Liver (tissue), 9 donors: Measurements from ENCODE around the gene SKI. TPM values are rescaled to one million over a fixed set of nuclear protein-coding genes. Genes with fewer than 3 reads are reported as not detected.

Source experiments
- DNase-seq: peaks from one replicate; pipeline ENCODE4 v3.0.0-alpha.2; 2017; ENCODE audit warnings: low spot score
- H3K27ac ChIP-seq, 2 donors: one replicate each; pipeline ENCODE4 v1.7.0; 2013; ENCODE audit warnings: inconsistent platforms in 2 of 2, low read length in 2 of 2, control low read depth in 1 of 2, low read depth in 1 of 2, mild to moderate bottlenecking in 1 of 2
- H3K27me3 ChIP-seq, 4 donors: one replicate each; pipeline versions ENCODE4 v1.6.1 to v1.7.0; 2013; ENCODE audit warnings: low read length in 3 of 4, inconsistent platforms in 1 of 4, mild to moderate bottlenecking in 1 of 4, moderate library complexity in 1 of 4; ENCODE audit not compliant: control insufficient read depth in 4 of 4, insufficient read depth in 4 of 4
- H3K36me3 ChIP-seq, 4 donors: one replicate each; pipeline versions ENCODE4 v1.6.1 to v1.7.0; 2013; ENCODE audit warnings: low read length in 3 of 4, mild to moderate bottlenecking in 3 of 4, low read depth in 1 of 4, moderate library complexity in 1 of 4; ENCODE audit not compliant: control insufficient read depth in 4 of 4, insufficient read depth in 3 of 4
- H3K4me1 ChIP-seq, 4 donors: one replicate each; pipeline versions ENCODE4 v1.6.1 to v1.7.0; 2013; ENCODE audit warnings: low read length in 3 of 4, mild to moderate bottlenecking in 3 of 4, moderate library complexity in 1 of 4; ENCODE audit not compliant: control insufficient read depth in 4 of 4, insufficient read depth in 4 of 4
- H3K4me3 ChIP-seq, 3 donors: one replicate each; pipeline versions ENCODE4 v1.6.1 to v1.7.0; 2013; ENCODE audit warnings: low read length in 3 of 3, control low read depth in 1 of 3, low read depth in 1 of 3, mild to moderate bottlenecking in 1 of 3
- H3K9ac ChIP-seq, 2 donors: one replicate each; pipeline ENCODE4 v1.7.0; 2013; ENCODE audit warnings: low read length in 2 of 2, mild to moderate bottlenecking in 2 of 2, moderate library complexity in 2 of 2, control low read depth in 1 of 2, low read depth in 1 of 2
- H3K9me3 ChIP-seq, 4 donors: one replicate each; pipeline versions ENCODE4 v1.6.1 to v1.7.0; 2013; ENCODE audit warnings: low read length in 3 of 4; ENCODE audit not compliant: control insufficient read depth in 4 of 4
- ATF3 ChIP-seq: IDR thresholded peaks from 2 replicates; pipeline ENCODE4 v1.6.1; 2016; ENCODE audit warnings: antibody characterized with exemption
- EGR1 ChIP-seq, 2 donors: IDR thresholded peaks; 2 replicates each; pipeline ENCODE4 v1.6.1; 2016 to 2018; ENCODE audit warnings: antibody characterized with exemption in 2 of 2, low read depth in 2 of 2
- FOXA1 ChIP-seq: IDR thresholded peaks from 2 replicates; pipeline ENCODE4 v1.6.1; 2016; ENCODE audit warnings: antibody characterized with exemption
- FOXA2 ChIP-seq: IDR thresholded peaks from 2 replicates; pipeline ENCODE4 v1.6.1; 2016; ENCODE audit warnings: antibody characterized with exemption
- GABPA ChIP-seq, 2 donors: IDR thresholded peaks in 1 of 2; conservative IDR thresholded peaks in 1 of 2; 2 replicates each; pipeline ENCODE4 v1.6.1; 2016; ENCODE audit warnings: antibody characterized with exemption in 2 of 2, mild to moderate bottlenecking in 1 of 2, moderate library complexity in 1 of 2
- HNF4A ChIP-seq, 2 donors: conservative IDR thresholded peaks; 2 replicates each; pipeline ENCODE4 v1.6.1; 2016; ENCODE audit warnings: antibody characterized with exemption in 2 of 2, mild to moderate bottlenecking in 2 of 2
- HNF4G ChIP-seq: IDR thresholded peaks from 2 replicates; pipeline ENCODE4 v1.6.1; 2016; ENCODE audit warnings: antibody characterized with exemption
- JUND ChIP-seq, 2 donors: IDR thresholded peaks; 2 replicates each; pipeline ENCODE4 v1.6.1; 2016; ENCODE audit warnings: antibody characterized with exemption in 2 of 2
- NR2F2 ChIP-seq: IDR thresholded peaks from 2 replicates; pipeline ENCODE4 v1.6.1; 2016; ENCODE audit warnings: antibody characterized with exemption
- RAD21 ChIP-seq, 2 donors: IDR thresholded peaks; 2 replicates each; pipeline ENCODE4 v1.6.1; 2016; ENCODE audit warnings: antibody characterized with exemption in 2 of 2, mild to moderate bottlenecking in 2 of 2
- RXRA ChIP-seq, 2 donors: IDR thresholded peaks; 2 replicates each; pipeline ENCODE4 v1.6.1; 2017 to 2018; ENCODE audit warnings: antibody characterized with exemption in 2 of 2, mild to moderate bottlenecking in 1 of 2
- SP1 ChIP-seq: IDR thresholded peaks from 2 replicates; pipeline ENCODE4 v1.6.1; 2018; ENCODE audit warnings: antibody characterized with exemption, mild to moderate bottlenecking
- TAF1 ChIP-seq: conservative IDR thresholded peaks from 2 replicates; pipeline ENCODE4 v1.6.1; 2016; ENCODE audit warnings: antibody characterized with exemption, mild to moderate bottlenecking
- YY1 ChIP-seq: IDR thresholded peaks from 2 replicates; pipeline ENCODE4 v1.6.1; 2016; ENCODE audit warnings: antibody characterized with exemption, mild to moderate bottlenecking
- ZBTB33 ChIP-seq: IDR thresholded peaks from 2 replicates; pipeline ENCODE4 v1.6.1; 2016; ENCODE audit warnings: antibody characterized with exemption
- WGBS: extraction: QIAGEN DNeasy Blood & Tissue Kit; methylation state at CpG from one replicate; pipeline ENCODE4 v1.1.7; 2013; 5-methylcytosine and 5-hydroxymethylcytosine counted together
- polyA plus RNA-seq, 2 donors: library from polyadenylated mRNA; stranded (reverse) in 1 of 2; unstranded in 1 of 2; fragments of 200-250 nt in 1 of 2; fragments of >200 nt in 1 of 2; fragmentation: Nextera tagmentation in 1 of 2; extraction: Ambion mirVana in 1 of 2; gene quantifications; one replicate each; pipeline versions ENCODE4 v1.2.1 to v1.2.3, GENCODE V29; 2013 to 2015
- total RNA-seq, 2 donors: library from RNA; depleted of rRNA; stranded (reverse); fragments of >200 nt; gene quantifications; one replicate each; pipeline ENCODE4 v1.2.3, GENCODE V29; 2014
- TF ChIP-seq, protein P1 (sequence below): fragments of 150-350 bp; IDR thresholded peaks from 2 replicates; pipeline ENCODE4 v1.5.1; 2017; ENCODE audit warnings: improper control_type of control experiment, low read depth, low read length; ENCODE audit not compliant: missing input control
- TF ChIP-seq, protein P2 (sequence below): IDR thresholded peaks from 2 replicates; pipeline ENCODE4 v1.6.1; 2016; ENCODE audit warnings: antibody characterized with exemption, mild to moderate bottlenecking
- TF ChIP-seq, protein P3 (sequence below): IDR thresholded peaks from 2 replicates; pipeline ENCODE4 v1.6.1; 2016; ENCODE audit warnings: antibody characterized with exemption
- donor health status: healthy.
- donor health status: healthy.
- donor health status: healthy.
- donor health status: healthy.
- donor health status: healthy.

Gene SKI
- total and polyA plus RNA-seq, 4 donors = 3.2 to 21.3 (median 19.5) TPM

DNA sequence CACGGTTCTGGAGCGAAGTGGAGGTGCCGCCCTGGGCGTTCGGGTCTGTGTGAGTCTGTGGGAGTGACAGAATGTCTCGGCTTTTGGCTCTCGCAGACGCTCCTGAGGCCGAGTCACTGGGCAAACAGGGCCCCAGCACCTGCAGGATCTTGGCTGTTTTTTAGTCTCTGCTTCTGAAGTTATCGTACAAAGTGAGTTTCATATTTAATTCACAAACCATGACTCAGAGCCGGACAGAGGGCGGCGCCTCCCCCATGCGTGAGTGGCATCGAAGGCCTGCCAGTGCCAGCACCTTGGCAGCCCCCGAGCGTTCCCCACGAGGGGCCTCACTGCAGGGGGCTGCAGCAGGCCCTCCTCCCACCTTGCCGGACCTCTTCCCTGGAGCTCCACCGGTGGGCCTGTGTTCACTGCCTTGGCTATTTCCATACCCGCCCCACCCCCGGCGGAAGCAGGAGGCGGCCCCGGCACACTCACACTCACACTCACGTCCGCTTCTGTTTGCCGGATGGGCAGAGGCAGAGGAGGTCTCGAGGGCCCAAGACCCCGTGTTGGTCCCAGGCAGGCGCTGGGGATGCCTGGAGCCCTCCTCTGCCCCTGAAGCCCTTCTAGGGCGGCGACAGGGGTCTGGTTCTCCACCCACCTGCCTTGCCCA, 106.9 kb downstream of the SKI start:
- WGBS = 92% methylated on average over 33 of the region's 33 CpGs
- Histone ChIP-seq H3K4me1 (no peaks in the 10 kb centered on the region), H3K4me3 (no peak overlapping the region), H3K9ac (no peak overlapping the region), H3K9me3 (no peaks in the 10 kb centered on the region), H3K27me3 (no peaks in the 10 kb centered on the region), H3K36me3 (no peaks in the 10 kb centered on the region), H3K27ac (no peak overlapping the region)
- DNase-seq = no peak
- TF ChIP-seq FOXA1 (no peak), ZBTB33 (no peak), HNF4A (conservative IDR thresholded peaks at IDR 0.05) (no peak), FOXA2 (no peak), RAD21 (IDR thresholded peaks at IDR 0.05) (no peak), EGR1 (IDR thresholded peaks at IDR 0.05; ENCODE audit: low read depth in 2 of 2) (no peak), HNF4G (no peak), TAF1 (no peak), JUND (IDR thresholded peaks at IDR 0.05) (no peak), SP1 (no peak), ATF3 (no peak), RXRA (IDR thresholded peaks at IDR 0.05) (no peak), NR2F2 (no peak), GABPA (IDR thresholded peaks at IDR 0.05 in 1 of 2, conservative IDR thresholded peaks at IDR 0.05 in 1 of 2) (no peak), YY1 (no peak)
- TF ChIP-seq, protein P1, sequence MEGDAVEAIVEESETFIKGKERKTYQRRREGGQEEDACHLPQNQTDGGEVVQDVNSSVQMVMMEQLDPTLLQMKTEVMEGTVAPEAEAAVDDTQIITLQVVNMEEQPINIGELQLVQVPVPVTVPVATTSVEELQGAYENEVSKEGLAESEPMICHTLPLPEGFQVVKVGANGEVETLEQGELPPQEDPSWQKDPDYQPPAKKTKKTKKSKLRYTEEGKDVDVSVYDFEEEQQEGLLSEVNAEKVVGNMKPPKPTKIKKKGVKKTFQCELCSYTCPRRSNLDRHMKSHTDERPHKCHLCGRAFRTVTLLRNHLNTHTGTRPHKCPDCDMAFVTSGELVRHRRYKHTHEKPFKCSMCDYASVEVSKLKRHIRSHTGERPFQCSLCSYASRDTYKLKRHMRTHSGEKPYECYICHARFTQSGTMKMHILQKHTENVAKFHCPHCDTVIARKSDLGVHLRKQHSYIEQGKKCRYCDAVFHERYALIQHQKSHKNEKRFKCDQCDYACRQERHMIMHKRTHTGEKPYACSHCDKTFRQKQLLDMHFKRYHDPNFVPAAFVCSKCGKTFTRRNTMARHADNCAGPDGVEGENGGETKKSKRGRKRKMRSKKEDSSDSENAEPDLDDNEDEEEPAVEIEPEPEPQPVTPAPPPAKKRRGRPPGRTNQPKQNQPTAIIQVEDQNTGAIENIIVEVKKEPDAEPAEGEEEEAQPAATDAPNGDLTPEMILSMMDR = no peak
- TF ChIP-seq, protein P2, sequence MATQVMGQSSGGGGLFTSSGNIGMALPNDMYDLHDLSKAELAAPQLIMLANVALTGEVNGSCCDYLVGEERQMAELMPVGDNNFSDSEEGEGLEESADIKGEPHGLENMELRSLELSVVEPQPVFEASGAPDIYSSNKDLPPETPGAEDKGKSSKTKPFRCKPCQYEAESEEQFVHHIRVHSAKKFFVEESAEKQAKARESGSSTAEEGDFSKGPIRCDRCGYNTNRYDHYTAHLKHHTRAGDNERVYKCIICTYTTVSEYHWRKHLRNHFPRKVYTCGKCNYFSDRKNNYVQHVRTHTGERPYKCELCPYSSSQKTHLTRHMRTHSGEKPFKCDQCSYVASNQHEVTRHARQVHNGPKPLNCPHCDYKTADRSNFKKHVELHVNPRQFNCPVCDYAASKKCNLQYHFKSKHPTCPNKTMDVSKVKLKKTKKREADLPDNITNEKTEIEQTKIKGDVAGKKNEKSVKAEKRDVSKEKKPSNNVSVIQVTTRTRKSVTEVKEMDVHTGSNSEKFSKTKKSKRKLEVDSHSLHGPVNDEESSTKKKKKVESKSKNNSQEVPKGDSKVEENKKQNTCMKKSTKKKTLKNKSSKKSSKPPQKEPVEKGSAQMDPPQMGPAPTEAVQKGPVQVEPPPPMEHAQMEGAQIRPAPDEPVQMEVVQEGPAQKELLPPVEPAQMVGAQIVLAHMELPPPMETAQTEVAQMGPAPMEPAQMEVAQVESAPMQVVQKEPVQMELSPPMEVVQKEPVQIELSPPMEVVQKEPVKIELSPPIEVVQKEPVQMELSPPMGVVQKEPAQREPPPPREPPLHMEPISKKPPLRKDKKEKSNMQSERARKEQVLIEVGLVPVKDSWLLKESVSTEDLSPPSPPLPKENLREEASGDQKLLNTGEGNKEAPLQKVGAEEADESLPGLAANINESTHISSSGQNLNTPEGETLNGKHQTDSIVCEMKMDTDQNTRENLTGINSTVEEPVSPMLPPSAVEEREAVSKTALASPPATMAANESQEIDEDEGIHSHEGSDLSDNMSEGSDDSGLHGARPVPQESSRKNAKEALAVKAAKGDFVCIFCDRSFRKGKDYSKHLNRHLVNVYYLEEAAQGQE = no peak
- TF ChIP-seq, protein P3, sequence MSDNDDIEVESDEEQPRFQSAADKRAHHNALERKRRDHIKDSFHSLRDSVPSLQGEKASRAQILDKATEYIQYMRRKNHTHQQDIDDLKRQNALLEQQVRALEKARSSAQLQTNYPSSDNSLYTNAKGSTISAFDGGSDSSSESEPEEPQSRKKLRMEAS = no peak
